GM21723 (cell line): ENCODE results near the gene ATP6V1C2.
A peak's percentile ranks its signal among the peaks of the same experiment; 100 is the strongest.
"Not testable (repeated sequence)": the region's sequence is repeated elsewhere in the genome, so short reads cannot be mapped to it uniquely, and the experiment has no call there.

Experiments
- ATAC-seq: cut with Tn5 transposase; IDR thresholded peaks from one replicate; pipeline ENCODE4 v1.9.1; 2021; ENCODE audit warnings: mild to moderate bottlenecking, moderate library complexity; ENCODE audit not compliant: unreplicated experiment

Gene ATP6V1C2

DNA sequence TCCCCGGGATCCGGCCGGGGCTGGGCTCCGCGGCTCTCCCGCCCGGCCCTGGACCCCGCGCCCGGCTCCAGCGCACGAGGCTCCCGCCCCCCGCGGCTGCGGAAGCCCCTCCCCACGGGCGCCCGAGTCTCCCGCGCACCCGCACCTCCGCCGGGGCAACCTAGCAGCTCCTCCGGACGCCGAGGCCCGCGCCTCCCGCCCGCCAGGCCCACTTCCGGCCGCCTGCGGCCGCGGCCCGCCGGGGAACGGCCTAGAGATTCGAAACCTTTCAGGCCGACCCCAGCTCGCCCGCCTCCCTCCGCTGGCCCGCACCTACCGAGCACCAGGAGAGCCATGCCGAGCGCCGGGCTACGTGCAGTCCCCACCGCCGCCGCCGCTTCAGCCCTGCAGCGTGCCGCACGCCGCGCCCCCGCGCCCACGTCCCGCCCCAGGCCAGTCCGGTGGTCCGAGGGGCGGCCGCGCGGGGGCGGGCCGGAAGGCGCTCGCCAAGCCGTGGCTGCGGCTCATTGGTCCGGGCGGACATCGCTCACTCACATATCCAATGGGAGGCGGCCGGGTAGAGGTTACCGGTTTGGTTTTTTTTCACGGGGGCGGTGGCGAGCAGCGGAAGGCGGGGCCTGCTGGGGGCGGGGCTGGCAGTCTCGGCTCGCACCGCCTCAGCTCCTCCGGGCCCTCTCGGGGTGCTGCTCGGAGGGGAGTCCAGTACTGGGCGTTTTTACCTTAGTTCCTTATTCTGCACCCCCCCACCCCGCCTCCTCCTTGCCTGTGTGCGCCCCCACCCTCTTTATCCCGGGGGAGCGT is 91.1 kb downstream of the ATP6V1C2 start, which contains the start of gene PDIA6:
Gene PDIA6, minus strand, starts transcription at position 424 of the 801 bp plus-strand sequence. Its CDS starts 89 bp downstream, at position 335.
- peak; percentile 90 for ATAC-seq

DNA sequence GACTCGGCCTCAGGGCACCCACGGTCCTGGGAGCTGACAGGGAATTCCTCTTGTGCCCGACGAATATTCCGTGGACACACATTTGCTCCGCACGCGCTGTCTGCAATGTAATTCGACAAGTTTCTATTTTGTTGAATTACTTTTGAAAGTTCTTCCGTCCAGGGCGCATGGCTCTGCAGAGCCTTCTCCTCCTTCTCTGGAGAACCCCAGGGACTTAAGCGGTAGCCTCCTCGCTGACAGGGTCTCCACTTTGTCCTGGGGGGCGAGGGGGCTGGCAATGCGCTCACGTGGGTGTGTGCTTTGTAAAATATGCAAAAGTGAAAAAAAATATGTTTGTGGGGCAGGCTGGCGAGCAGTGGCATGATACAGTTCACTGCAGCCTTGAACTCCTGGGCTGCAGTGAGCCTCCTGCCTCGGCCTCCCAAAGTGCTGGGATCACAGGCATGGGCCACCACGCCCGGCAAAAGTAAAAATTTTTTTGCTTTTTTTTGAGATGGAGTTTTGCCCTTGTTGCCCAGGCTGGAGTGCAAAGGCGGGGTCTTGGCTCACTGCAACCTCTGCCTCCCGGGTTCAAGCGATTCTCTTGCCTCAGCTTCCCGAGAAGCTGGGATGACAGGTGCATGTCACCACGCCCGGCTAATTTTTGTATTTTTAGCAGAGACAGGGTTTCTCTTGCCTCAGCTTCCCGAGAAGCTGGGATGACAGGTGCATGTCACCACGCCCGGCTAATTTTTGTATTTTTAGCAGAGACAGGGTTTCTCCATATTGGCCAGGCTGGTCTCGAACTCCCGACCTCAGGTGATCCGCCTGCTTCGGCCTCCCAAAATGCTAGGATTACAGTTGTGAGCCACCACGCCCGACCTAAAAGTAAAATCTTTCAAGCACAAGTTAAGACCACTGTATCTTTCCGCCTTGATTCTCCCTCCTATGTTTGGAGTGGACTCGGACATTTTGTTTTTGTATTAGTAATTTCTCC is 92.0 kb downstream of the ATP6V1C2 start:
- not testable (repeated sequence) for ATAC-seq

DNA sequence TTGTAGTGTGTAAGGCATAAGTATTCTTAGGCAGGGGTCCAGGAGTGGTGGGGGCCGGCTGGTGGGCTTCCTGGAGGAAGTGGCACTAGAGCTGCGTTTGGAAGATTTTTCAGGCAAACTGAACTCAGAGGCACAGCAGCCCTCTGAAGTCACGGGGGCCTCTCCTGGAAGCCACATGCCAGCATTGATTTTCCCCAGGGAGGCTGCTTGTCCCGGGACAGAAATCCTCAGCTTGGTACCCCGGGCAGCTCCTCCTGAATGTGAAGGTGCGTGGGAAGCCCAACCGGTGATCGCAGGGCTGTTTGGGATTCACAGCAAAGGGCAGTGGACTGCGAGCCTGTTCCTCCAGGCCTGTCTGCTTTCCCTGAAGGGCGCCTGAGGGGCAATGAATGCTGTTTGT is 92.7 kb downstream of the ATP6V1C2 start:
- ATAC-seq: no peak

DNA sequence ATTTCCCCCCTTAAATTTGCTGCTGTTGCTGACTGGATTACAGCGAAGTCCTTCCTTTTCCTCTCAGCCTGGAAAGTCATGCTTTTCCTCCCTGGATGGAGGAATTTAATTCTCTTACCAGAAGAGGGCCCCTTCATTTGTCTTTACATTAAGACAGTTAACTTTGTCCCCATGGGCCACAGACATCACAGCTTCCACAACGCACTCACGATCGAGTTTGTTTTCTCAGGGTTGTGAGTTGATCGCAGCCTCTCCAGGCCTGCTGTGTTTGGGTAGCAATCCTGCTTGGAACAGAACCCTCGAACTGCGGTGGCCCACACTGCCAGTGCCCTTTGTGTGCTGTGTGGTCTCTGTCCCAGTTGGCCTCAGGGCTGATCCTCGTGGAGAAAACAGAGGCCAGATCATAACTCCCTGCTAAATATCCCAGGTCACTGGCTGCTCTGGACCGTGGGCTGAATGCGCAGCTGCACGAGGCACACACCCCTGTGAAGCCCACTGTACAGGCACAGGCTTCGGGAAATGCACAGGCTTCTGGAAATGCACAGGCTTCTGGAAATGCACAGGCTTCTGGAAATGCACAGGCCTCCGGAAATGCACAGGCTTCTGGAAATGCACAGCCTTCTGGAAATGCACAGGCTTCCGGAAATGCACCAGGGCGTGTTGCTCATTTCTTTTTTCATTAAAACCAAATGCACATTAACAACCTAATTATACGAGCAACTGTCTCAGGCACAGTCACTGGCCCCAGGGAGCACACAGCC is 93.3 kb downstream of the ATP6V1C2 start:
- no peak for ATAC-seq

DNA sequence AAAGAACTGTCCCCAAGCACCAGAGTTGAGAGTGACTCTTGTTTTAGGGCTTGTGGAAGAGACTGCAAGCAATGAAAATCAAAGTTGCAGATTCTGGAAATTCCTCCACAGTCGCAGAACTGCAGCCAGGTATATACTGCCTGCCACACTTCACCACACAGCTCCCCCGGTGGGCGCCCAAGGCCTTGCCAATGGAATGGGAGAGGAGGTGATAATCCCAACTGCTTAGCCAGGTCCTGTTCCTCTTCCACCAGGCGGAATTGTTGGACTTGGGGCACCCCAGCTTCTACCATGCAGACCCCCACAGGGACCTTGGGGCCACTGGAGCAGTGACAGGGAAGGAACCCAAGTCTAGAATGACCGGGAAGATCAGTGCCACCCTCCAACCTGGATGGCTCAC is 96.0 kb downstream of the ATP6V1C2 start:
- no peak for ATAC-seq

DNA sequence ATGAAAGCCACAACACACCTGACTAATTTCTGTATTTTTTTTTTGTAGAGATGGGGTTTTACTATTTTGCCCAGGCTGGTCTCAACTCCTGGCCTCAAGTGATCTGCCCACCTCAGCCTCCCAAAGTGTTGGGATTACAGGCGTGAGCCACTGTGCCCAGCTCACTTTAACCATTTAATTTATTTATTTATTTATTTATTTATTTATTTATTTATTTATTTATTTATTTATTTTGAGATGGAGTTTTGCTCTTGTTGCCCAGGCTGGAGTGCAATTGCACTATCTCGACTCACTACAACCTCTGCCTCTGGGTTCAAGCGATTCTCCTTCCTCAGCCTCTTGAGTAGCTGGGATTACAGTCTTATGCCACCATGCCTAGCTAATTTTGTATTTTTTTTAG is 96.9 kb downstream of the ATP6V1C2 start:
- ATAC-seq: not testable (repeated sequence)

DNA sequence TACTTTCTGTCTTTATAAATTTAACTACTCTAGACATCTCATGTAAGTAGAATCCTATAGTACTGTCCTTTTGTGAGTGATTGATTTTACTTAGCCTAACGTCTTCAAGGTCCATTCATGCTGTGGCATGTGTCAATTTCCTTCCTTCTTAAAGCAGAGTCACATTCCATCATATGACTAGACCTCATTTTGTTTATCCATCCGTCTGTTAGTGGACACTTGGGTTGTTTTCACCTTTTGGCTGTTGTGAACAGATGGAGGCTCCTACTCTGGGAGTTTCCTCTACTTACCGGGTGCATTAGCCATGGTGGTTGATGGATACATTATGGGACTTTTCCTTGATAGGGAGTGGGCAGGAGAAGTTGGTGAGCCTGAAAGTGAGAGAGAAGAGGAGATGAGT is 97.6 kb downstream of the ATP6V1C2 start:
- no peak for ATAC-seq

DNA sequence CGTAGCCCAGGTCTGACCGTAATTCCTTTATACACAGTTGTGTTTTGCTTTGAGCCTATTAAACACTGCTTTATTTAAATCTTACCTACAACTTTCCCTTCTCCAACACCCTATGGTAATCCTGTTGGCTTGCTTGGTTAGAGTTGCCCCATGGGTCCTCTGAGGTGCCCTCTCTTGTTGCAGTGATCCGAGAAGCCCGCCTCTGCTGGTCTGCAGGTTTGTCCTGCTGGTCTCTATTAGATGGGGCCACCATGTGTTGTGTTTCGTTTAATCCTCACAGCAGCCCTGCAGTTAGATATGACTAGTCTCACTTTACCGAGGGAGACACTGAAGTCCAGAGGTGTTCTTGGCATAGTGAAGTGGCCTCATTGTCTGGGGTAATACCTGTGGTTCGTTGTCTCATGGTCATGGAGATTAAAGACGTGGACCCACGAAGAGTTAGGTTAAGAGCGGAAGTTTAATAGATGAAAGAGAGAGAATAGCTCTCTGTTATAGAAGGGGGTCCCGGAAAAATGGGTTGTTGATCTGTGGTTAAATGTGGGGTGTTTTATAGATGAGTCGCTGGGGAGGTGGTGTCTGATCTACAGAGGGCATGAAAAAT is 98.4 kb downstream of the ATP6V1C2 start:
- ATAC-seq: no peak

DNA sequence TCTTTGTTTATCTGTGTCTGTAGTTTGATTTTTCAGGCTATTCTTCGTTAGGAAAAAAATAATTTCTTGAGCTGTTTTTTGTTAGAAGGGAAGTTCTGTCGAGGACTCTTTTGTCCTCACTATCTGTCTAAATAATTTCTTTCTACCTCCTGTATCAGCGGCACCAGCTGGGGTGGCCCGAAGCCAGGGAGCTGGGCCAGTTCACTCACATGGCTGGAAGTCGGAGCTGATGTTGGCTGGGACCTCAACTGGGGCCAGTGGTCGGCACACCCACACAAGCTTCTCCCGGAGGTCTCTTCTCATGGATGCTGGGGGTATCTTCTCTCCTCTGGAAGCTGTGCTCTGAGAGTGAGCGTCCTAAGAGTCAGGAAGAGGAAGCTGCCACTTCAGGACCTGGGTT is 99.1 kb downstream of the ATP6V1C2 start:
- no peak for ATAC-seq

DNA sequence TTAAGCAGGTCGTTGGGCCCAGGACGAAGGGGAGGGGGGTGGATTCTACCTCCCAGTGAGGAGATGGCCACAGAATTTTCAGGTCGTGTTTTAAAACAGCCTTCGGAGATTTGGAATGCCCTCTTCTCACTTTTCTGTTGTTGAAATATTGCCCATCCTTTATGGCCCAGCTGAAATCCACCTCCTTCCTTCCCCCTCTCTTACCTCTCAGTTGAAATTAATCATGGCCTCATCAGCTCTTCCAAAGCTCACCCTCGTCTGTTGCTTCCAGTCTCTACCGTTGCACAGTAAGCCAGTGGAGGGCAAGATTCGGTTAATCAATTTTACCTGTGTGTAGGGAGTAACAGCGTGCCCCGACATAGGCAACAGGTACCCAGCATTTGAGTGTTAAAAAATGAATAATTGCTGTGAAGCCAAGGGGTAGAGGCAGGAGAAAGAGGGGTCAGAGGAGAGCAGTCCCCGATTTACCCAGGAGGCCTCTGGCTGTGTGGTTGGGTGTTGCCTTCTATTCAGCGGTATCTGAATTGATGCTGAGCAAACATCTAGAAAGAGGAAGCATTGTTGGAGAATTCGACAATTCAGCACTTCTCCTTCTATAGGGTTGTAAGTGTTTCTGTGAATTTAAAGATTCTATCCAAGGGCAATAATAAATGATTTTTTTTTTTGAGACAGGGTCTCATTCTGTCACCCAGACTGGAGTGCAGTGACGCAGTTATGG is 99.7 kb downstream of the ATP6V1C2 start:
- ATAC-seq: no peak

DNA sequence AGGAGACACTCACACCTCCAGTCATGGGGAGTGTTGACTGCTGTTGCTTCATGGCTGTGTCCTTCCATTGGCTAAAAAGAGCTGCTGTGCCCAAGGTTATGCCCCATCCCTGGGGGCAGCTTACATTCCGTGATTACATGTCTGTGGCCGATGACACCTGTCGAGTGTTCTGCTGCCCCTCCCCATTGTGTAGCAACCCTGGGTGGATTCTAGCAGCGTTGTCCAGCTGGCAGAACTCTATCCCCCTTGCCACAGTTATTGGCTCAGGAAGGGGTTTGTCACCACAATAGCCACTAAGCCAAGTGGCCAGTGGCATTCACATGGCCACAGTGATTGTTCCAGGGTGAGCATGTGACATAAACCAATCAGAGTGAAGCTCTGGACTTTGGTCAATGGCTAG is 102.8 kb downstream of the ATP6V1C2 start:
- no peak for ATAC-seq

DNA sequence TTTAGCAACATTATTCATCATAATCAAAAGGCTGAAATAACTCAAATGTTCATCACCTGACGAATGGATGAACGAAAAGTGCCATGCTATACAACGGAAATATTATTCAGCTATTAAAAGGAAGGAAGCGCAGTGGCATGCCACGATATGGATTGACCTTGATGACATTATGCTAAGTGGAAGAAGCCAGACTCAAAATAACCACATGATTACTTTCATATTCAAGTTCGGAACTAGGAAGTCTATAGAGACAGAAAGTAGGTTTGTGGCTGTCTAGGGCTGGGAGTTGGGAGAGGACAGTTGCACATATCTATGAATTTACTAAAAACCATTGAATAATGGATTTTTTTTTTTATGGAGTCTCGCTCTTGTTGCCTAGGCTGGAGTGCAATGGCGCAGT is 104.6 kb downstream of the ATP6V1C2 start:
- no peak for ATAC-seq

DNA sequence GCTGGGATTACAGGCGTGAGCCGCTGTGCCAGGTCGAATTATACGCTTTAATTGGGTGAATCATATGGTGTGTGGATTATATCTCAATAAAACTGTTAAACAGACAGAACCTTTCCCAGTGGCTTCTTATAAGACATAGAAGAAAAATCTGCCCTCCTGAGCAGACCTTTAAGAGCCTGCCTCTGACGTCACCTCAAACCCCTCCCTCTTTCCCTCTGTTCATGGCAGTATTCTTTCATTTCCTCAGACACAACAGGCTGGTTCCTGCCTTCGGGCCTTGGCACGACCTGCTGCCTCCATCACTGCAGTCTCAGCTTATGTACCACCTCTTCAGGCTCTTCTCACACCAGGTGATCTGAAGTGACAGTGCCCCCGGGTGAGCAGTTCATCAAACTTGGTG is 105.2 kb downstream of the ATP6V1C2 start:
- ATAC-seq: no peak

DNA sequence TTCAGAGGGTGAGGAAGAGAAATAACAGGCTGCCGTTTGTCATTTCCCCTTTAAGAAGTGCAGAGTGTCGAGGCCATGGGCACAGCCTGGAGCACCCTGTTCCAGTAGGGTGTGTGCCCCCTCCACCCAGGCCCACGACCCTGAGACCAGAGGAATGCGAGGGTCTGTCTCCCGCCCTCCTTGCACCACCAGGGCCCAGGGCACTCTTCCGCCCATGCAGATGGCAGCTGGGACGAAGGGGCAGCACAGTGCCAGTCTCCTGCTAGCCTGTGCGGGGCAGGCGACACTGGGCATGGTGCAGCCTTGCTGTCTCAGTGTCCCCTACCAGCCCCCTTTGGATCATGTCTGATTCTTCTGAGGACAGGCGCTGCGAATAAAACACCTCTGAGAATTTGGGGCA is 106.9 kb downstream of the ATP6V1C2 start:
- ATAC-seq: no peak

DNA sequence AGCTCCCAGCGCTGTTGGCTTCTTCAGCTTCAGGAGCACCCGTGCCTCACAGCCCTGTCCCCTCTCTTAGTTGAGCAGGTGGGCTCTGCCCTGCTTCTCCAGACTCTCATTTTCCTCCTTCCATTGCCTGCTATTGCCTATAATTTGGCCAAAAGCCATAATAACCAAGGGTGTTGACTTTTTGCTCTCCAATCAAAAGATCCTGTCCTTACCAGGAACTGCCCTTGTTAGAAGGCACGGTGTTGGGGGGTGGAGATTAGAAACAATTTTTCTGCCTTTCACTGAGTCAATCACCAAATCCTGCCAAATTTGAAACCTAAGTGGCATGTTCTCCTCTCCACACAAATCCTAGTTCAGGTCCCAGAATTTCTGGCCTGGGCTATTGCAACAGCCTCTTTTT is 107.9 kb downstream of the ATP6V1C2 start:
- ATAC-seq: no peak

DNA sequence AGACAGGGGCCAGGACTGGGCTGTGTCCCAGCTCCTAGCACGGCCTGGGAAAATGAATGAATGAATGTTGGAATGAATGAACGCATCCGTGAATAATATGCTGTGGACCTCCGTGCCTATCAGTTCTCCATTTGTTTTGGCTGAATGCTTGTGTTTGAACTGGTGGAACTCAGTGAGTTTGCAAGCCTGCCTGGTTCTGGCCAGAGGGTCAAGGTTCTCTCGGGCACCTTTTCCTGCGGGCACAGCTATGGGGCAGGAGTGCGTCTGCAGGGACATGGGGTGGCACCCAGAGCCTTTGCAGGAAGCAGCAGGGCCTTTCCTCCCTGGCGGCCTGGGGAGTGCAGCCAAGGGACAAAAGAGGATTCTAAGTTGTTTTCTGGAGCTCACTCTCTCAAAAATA is 108.8 kb downstream of the ATP6V1C2 start:
- ATAC-seq: no peak

DNA sequence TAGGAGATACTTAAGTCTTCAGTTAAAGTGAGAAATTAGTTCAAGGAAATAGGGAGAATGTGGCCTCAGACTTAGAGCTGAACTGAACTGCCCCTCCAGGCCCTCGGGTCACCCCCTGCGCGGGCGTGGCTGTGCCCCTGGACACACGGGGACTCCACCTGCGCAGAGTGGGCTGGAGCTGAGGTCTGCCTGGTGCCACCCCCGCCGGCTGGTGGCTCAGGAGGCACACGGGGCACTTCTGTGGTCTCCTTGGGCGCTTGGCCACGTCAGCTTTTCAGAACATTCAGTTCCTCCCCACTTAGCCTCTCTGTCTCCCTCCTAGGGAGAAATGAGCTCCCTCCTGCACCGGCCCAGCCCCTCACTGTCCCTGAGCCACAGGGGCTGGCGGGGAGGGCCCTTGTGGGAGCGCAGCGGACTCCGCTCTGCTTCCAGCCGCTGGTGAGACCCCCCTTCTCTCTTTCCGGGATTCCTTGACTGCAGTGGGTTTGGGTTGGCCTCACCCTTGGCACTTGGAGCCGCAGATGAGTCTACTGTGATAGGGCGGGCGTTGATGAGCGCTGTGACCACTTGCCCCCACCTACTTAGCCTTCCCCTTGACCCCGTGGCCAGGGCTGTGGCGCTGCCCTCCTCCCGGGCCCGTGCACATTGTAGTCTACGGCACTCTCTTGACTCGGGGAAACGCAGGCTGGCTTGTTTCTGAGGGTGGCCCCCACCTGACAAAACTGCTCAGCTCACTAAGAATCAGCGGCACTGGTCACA is 109.4 kb downstream of the ATP6V1C2 start:
- ATAC-seq: no peak

DNA sequence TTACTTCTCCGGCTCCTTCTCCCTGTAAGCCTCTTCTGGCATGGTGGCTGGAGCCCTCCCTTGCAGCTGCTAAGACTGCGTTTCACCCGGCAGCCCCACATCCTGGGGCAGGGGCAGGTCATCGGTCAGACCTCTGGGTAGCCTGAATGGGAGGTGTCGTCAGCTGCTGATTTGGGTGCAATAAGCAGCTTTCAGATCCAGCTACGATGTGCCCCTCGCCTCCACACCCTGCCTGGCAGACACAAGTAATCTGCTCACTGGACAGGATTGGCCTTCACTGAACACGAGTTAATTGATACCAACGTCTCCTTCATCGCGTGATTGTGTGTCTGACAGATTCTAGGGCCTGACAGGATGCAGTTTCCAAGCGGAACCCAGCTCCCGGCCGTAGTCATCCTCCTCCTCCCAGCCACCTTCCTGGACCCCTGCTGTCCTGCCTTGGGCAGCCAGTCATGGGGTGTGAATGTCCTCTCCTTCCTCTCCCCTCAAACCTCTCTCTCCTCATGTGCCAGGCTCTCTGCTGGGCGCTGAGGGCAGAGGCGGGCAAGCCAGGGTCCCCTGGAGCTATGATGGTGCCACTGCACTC is 110.1 kb downstream of the ATP6V1C2 start:
- ATAC-seq: no peak
